Effector memory CD8-positive, alpha-beta T cell (primary cell): Measurements from ENCODE around the gene CHST15.
"Not testable (repeated sequence)": the region's sequence is repeated elsewhere in the genome, so short reads cannot be mapped to it uniquely, and the experiment has no call there.

Source experiments
- ATAC-seq: fragments of 150-1000 bp; cut with Tn5 transposase; replicated peaks from 2 replicates; pipeline ENCODE4 v1.10.0; 2021; ENCODE audit warnings: mild to moderate bottlenecking, moderate library complexity
- DNase-seq, 3 experiments: peaks; one replicate each; pipeline ENCODE4 v3.0.0; 2021
- H3K27ac Mint-ChIP-seq, 2 donors: one replicate each; pipeline ENCODE4 v1.8.0; 2022; ENCODE audit warnings: mild to moderate bottlenecking in 2 of 2, mixed read lengths in 2 of 2, moderate library complexity in 2 of 2
- H3K27me3 Mint-ChIP-seq, 2 donors: one replicate each; pipeline ENCODE4 v1.8.0; 2022; ENCODE audit warnings: mixed read lengths in 2 of 2
- H3K36me3 Mint-ChIP-seq: one replicate; pipeline ENCODE4 v1.8.0; 2022; ENCODE audit warnings: mild to moderate bottlenecking, moderate library complexity, mixed read lengths; ENCODE audit not compliant: insufficient read depth
- H3K4me1 Mint-ChIP-seq, 2 donors: one replicate each; pipeline ENCODE4 v1.8.0; 2022; ENCODE audit warnings: low read depth in 2 of 2, mixed read lengths in 2 of 2
- H3K4me3 Mint-ChIP-seq, 2 donors: one replicate each; pipeline ENCODE4 v1.8.0; 2022; ENCODE audit warnings: mild to moderate bottlenecking in 2 of 2, mixed read lengths in 2 of 2, moderate library complexity in 2 of 2
- H3K9me3 Mint-ChIP-seq, 2 donors: one replicate each; pipeline ENCODE4 v1.8.0; 2022; ENCODE audit warnings: mixed read lengths in 2 of 2

The CHST15 gene

DNA sequence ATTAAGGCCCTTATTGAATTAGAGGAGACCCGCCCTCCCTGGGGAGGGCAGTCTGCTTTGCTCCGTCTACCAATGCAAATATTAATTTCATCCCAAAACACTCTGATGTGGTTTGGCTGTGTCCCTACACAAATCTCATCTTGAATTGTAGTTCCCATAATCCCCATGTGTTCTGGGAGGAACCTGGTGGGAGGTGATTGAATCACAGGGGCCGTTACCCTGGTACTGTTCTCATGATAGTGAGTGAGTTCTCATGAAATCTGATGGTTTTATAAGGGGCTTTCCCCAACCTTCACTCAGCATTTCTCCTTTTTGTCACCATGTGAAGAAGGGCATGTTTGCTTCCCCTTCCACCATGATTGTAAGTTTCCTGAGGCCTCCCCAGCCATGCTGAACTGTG is 7.3 kb upstream of the CHST15 start:
- not testable (repeated sequence) for ATAC-seq, H3K9me3 Mint-ChIP-seq, DNase-seq, H3K4me1 Mint-ChIP-seq, H3K36me3 Mint-ChIP-seq, H3K27ac Mint-ChIP-seq, H3K4me3 Mint-ChIP-seq
- H3K27me3 Mint-ChIP-seq, result peaks cover 12 to 53% of the 10 kb centered on the region in 2 donors

DNA sequence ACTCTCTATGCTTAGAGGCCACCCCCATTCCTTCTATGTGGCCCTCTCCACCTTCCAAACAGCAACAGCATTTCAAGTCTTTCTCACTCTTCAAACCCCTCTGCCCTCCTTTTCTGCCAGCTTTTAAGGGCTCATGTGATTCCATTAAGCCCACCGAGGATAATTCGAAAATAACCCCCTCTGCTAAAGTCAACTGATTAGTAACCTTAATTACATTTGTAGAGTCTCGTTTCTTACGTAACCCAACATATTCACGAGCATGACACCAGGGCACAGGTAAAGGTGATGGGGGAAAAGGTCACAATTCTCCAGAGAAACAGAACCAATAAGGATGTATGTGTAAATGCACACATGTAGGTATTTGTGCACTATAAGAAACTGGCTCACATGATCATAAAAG is 6.7 kb upstream of the CHST15 start:
- no peaks in the 10 kb centered on the region for H3K36me3 Mint-ChIP-seq
- H3K9me3 Mint-ChIP-seq, result no peaks in the 10 kb centered on the region
- no peak overlapping the region for H3K27ac Mint-ChIP-seq
- H3K27me3 Mint-ChIP-seq, result peaks cover 14 to 58% of the 10 kb centered on the region in 2 donors
- no peaks in the 10 kb centered on the region for H3K4me1 Mint-ChIP-seq
- no peak overlapping the region for H3K4me3 Mint-ChIP-seq
- ATAC-seq, result no peak
- no peak for DNase-seq

DNA sequence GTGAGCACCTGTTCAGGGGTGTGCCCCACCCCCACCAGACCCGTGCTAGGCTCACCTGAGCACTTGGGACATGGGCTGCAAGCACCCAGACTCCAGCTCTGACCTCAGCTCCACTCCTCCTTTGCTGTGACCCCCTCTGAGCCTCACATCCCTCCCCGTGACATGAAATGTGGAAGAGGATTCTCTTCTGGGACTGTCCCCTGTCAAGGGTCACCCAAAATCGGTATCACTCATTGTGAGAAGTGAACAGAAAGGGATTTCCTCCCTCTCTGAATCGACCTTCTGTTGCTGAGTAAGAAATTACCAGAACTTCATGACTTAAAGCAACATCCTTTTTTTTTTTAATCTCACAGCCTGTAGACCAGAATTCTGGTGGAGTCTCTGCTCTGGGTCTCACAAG is 6.2 kb upstream of the CHST15 start:
- peaks cover 1% of the 10 kb centered on the region for H3K36me3 Mint-ChIP-seq
- ATAC-seq (no peak), DNase-seq (no peak)
- H3K4me1 Mint-ChIP-seq, result no peaks in the 10 kb centered on the region
- H3K27me3 Mint-ChIP-seq, result peaks cover 18 to 64% of the 10 kb centered on the region in 2 donors
- H3K9me3 Mint-ChIP-seq, result no peaks in the 10 kb centered on the region
- H3K27ac Mint-ChIP-seq, result no peak overlapping the region
- H3K4me3 Mint-ChIP-seq, result no peak overlapping the region

DNA sequence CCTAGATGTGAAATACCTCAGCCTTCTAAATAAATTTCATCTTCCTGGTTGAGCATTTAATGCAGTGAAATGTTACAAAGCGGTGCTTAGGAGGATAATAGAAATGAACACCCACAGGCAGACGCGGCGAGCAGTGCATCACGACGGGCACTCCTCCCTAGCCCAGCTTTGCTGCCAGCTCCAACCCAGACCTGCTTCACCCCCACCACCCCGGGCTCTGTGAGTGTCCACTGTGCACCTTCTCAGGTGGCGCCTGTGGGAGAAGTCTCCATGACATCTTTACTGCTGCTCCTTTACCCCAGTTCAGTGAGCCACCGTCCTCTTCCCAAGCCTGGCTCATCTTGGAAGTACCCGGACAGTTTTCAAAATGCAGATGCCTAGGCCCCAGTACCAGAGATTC is 5.2 kb upstream of the CHST15 start:
- no peaks in the 10 kb centered on the region for H3K4me1 Mint-ChIP-seq
- no peak overlapping the region for H3K27ac Mint-ChIP-seq
- peaks cover 18 to 70% of the 10 kb centered on the region in 2 donors for H3K27me3 Mint-ChIP-seq
- no peaks in the 10 kb centered on the region for H3K9me3 Mint-ChIP-seq
- DNase-seq, result no peak
- ATAC-seq, result no peak
- no peak overlapping the region for H3K4me3 Mint-ChIP-seq
- H3K36me3 Mint-ChIP-seq, result peaks cover 4% of the 10 kb centered on the region

DNA sequence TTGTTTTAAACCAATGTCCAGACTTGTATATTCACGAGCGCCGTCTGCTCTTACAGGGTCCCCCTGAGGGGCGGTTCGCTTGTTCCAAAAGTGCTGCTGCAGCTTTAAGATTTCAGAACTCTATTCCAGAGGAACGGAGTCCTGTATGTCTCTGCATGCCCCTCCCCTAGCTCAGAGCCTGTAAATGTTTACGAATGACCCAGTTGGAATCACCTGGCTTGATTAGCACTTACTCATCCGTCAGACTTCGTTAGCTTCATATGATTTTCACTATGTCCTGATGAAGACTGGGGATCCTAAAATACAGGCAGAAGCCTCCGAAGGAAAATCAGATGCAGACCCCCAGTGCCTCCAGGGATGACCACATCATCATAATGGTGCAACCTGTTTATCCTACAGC is 4.5 kb upstream of the CHST15 start:
- Mint-ChIP-seq H3K4me3 (no peak overlapping the region), H3K36me3 (peaks cover 4% of the 10 kb centered on the region), H3K27ac (no peak overlapping the region), H3K4me1 (no peaks in the 10 kb centered on the region), H3K27me3 (peaks cover 18 to 69% of the 10 kb centered on the region in 2 donors), H3K9me3 (no peaks in the 10 kb centered on the region)
- DNase-seq (no peak), ATAC-seq (no peak)

DNA sequence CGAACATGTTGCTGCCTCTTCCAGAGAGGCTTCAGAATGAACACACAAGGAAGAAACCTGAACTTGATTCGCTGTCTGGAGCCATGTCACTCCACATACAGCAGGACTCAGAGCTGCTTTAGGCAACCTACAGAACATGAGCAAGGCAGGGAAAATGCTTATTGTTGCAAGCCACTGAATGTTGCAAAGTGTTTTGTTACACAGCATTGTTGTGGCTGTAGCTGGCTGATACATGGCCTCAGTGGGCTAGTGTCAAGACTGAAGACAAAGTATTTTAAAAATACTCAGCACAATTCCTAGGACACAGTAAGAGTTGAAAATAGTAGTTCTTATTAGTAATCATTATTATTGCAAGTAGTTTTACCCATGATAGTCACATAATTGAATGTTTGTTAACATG is 3.1 kb upstream of the CHST15 start:
- peaks cover 18 to 69% of the 10 kb centered on the region in 2 donors for H3K27me3 Mint-ChIP-seq
- H3K27ac Mint-ChIP-seq, result no peak overlapping the region
- no peak overlapping the region for H3K4me3 Mint-ChIP-seq
- DNase-seq (no peak), ATAC-seq (no peak)
- H3K9me3 Mint-ChIP-seq, result no peaks in the 10 kb centered on the region
- no peaks in the 10 kb centered on the region for H3K4me1 Mint-ChIP-seq
- peaks cover 4% of the 10 kb centered on the region for H3K36me3 Mint-ChIP-seq

DNA sequence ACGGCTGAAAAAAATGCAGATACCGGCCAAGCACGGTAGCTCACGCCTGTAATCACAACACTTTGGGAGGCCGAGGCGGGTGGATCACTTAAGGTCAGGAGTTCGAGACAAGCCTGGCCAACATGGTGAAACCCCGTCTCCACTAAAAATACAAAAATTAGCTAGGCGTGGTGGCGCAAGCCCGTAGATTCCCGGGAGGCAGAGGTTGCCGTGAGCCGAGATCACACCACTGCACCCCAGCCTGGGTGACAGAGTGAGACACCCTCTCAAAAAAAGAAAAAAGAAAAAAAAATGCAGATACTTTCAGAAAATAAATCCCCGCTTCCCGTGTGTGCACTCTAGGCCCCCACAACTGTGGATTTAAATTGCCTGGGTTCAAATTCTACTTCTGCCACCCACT is 2.4 kb upstream of the CHST15 start:
- H3K4me3 Mint-ChIP-seq, H3K9me3 Mint-ChIP-seq, ATAC-seq, H3K4me1 Mint-ChIP-seq, H3K27ac Mint-ChIP-seq, H3K36me3 Mint-ChIP-seq, DNase-seq: not testable (repeated sequence)
- peaks cover 24 to 70% of the 10 kb centered on the region in 2 donors for H3K27me3 Mint-ChIP-seq

DNA sequence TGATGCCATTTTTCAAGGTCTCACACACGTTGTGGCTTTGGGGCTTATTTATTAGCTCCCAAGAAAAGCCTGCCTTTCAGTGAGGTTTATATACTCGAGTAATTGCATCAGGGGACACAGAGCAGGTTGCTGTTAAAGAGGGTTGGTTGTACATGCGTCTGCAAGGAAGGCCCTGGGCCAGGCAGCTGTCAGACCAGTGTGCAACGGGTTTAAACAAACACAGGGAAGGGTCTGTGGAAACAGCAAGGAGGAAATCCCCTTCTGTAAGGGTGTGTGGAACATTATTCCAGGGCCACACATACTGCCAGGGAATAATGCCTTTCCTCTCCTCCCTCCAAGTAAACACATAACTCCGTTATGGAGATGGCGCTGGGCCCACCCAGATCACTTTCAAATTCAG is 1.7 kb upstream of the CHST15 start:
- no peak for ATAC-seq
- no peak overlapping the region for H3K27ac Mint-ChIP-seq
- H3K9me3 Mint-ChIP-seq, result no peaks in the 10 kb centered on the region
- DNase-seq, result no peak
- peaks cover 31 to 72% of the 10 kb centered on the region in 2 donors for H3K27me3 Mint-ChIP-seq
- H3K36me3 Mint-ChIP-seq, result peaks cover 4% of the 10 kb centered on the region
- no peak overlapping the region for H3K4me3 Mint-ChIP-seq
- H3K4me1 Mint-ChIP-seq, result no peaks in the 10 kb centered on the region

DNA sequence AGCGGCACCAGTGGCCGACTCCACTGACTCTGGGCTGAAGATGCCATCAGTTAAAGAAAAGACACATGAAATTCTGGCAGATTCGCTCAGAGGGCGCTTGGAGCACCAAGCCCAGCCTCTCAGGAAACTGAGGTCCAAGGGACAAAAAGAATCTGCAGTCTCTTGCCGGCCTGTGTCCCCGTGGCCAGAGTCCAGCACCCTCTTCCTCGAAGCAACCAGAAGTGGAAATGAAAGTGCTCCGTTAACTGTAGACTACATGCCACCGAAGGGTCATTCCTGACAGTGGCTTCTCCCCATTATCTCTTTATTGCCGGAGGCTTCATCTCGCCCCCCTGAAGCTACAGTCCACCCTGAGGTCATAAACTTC is 1.0 kb upstream of the CHST15 start:
- Mint-ChIP-seq H3K36me3 (peaks cover 4% of the 10 kb centered on the region), H3K4me1 (no peaks in the 10 kb centered on the region), H3K4me3 (peak overlapping the region in 1 of 2 donors; percentile 25), H3K27ac (no peak overlapping the region), H3K27me3 (peaks cover 38 to 74% of the 10 kb centered on the region in 2 donors), H3K9me3 (no peaks in the 10 kb centered on the region)
- no peak for ATAC-seq
- no peak for DNase-seq

DNA sequence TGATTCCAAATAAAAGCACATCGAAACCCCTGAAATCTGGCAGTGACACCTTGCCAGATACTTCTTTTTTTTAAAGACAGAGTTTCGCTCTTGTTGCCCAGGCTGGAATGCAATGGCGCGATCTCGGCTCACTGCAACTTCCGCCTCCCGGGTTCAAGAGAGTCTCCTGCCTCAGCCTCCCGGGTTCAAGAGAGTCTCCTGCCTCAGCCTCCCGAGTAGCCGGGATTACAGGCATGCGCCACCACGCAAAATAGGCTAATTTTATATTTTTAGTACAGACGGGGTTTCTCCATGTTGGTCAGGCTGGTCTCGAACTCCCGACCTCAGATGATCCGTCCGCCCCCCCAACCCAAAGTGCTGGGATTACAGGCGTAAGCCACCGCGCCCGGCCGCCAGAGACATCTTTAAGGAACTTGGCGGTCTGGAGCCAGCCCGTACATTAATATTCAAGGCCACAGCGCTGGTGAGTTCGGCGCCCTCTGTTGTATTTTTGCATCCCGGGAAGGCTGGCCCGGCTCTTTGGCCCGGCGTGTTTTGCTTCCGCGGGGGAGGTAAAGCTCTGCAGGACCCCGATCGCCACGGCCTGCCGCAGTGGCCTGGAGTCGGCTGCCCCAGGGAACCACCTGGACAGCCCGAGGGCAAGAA is 498 bp upstream of the CHST15 start:
- H3K4me3 Mint-ChIP-seq, result peak overlapping the region in 1 of 2 donors; percentile 25
- DNase-seq, H3K36me3 Mint-ChIP-seq: not testable (repeated sequence)

DNA sequence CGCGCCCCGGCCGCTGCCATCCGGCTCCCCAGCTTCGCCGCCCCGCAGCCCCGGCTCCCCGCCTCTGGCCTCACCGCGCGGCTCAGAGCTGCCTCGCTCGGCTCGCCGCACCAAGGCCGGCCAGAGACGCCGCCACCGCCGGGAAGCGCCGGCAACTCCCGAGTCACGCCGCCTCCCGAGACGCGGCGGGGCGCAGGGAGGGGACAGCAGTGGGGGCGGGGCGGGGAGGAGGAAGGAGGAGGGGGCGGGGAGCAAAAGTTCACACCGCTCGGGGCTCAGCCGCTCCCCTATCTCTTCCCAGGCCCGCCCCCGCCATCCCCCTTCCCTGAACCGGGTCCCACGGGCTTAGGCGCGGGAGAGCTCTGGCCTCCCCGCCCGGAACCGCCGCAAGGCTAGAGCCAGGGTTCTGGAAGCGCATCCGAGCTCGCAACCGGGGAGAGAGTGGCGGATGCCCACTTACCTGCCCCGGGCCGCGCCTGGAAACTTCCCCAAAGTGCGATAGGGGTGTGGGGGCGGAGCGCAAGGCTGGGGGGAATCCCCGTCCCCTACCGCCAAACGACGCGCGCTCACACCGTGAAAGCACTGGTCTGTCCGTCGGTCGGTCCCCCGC is 1.0 kb downstream of the CHST15 start:
- peak; percentile 65 for ATAC-seq
- H3K9me3 Mint-ChIP-seq, result no peaks in the 10 kb centered on the region
- peak overlapping the region in 1 of 2 donors; percentile 29 for H3K4me3 Mint-ChIP-seq
- peaks cover 49 to 73% of the 10 kb centered on the region in 2 donors for H3K27me3 Mint-ChIP-seq
- peaks cover 4% of the 10 kb centered on the region for H3K36me3 Mint-ChIP-seq
- H3K27ac Mint-ChIP-seq, result no peak overlapping the region
- no peaks in the 10 kb centered on the region for H3K4me1 Mint-ChIP-seq
- DNase-seq, result no peak

More for the DNA sequence above, 498 bp upstream of the CHST15 start:
- not testable (repeated sequence) for ATAC-seq, H3K9me3 Mint-ChIP-seq, H3K4me1 Mint-ChIP-seq, H3K27ac Mint-ChIP-seq
- peaks cover 41 to 74% of the 10 kb centered on the region in 2 donors for H3K27me3 Mint-ChIP-seq

DNA sequence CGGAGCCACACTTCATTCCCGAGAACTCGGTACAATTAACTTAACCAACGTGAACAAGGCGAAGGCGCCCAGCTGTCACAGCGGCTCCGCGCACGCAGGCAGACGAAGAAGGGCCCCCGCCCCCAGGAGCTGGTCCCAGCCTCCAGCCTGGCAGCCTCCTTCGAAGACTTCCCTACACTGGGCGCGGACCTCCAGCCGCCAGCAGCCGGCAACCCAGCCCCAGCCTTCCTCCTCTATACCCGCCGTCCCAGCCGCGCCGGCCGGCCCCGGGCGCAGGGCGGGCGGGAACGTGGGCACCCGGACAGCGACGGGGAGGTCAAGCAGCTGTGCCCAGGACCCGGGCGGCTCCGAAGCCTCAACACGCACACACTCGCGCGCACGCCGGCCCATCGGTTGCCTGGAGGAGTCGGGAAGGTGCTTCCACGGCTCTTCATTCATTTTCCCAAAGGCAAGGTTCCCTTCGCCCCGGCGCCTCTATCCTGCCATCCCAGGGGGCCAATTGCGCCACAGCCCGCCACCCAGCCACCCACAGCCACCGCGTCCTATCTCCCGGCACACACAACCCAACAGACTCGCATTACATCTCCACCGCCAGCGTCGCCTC is 1.6 kb downstream of the CHST15 start:
- peak overlapping the region in 1 of 2 donors; percentile 9 for H3K4me3 Mint-ChIP-seq
- DNase-seq, result no peak
- no peaks in the 10 kb centered on the region for H3K4me1 Mint-ChIP-seq
- H3K36me3 Mint-ChIP-seq, result peaks cover 4% of the 10 kb centered on the region
- ATAC-seq, result no peak
- no peaks in the 10 kb centered on the region for H3K9me3 Mint-ChIP-seq
- H3K27me3 Mint-ChIP-seq, result peaks cover 49 to 73% of the 10 kb centered on the region in 2 donors
- H3K27ac Mint-ChIP-seq, result no peak overlapping the region

DNA sequence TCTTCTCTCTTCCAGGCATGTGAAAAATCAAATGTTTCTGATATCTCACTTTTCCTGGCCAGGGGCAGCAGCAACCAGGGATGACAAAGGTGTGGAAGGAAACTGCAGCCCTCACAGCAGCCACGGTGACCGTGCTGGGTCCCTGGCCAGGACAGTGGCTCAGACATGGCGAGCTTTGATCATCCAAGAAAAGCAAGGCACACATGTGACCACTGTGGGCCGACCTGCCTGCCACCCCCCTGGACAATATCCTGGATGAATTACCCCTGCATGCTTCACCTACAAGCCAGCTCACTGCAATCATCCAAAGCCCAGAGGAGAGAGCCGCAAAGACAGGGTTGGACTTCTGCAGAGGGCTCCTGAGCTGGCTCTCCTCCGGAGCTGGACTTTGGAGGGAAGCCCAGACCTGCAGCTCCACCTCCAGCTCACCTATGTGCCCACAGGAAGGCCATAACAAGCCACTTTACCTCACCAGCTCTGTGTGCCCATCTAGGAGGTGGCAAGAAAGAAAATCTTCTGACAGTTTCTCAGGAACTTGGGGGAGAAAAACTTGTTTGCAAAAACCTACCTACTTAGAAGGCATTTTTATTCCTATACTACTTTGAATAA is 2.7 kb downstream of the CHST15 start:
- H3K9me3 Mint-ChIP-seq, result no peaks in the 10 kb centered on the region
- ATAC-seq, result no peak
- peaks cover 4% of the 10 kb centered on the region for H3K36me3 Mint-ChIP-seq
- H3K4me1 Mint-ChIP-seq, result no peaks in the 10 kb centered on the region
- no peak overlapping the region for H3K27ac Mint-ChIP-seq
- H3K4me3 Mint-ChIP-seq, result peak overlapping the region in 1 of 2 donors; percentile 9
- DNase-seq, result no peak
- H3K27me3 Mint-ChIP-seq, result peaks cover 44 to 65% of the 10 kb centered on the region in 2 donors

DNA sequence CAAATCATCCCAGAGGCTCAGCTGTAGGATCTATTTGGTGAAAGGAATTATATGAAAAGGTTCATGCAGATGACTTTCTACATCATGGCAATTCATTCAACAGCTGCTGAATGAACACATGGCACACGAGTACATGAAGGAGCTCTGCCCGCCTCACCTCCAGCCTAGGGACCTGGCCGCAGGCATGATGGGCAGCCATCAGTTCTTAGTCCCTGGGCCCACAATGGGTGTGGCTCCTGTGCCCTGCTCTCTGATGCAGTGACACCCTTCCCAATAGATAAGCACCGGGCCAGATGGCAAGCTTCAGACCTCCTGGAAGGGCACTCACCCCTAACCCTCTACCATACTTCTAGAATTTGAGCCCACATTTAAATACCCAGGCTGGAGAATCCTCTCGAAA is 3.5 kb downstream of the CHST15 start:
- Mint-ChIP-seq H3K9me3 (no peaks in the 10 kb centered on the region), H3K36me3 (peaks cover 4% of the 10 kb centered on the region), H3K27ac (no peak overlapping the region), H3K27me3 (peaks cover 40 to 63% of the 10 kb centered on the region in 2 donors), H3K4me1 (no peaks in the 10 kb centered on the region), H3K4me3 (no peak overlapping the region)
- ATAC-seq (no peak), DNase-seq (no peak)
